ENCODE results near the gene SLC6A6. TPM values are rescaled to one million over a fixed set of nuclear protein-coding genes. Genes with fewer than 3 reads are reported as not detected.
A peak's percentile ranks its signal among the peaks of the same experiment; 100 is the strongest.

Gene SLC6A6
- total RNA-seq, 1 donor from 2014 or later: 32.9 TPM

GRCh38 chr3:14536837-14537589, 134.6 kb downstream of the SLC6A6 start:
- DNase-seq (ENCODE audit: low spot score): no peak
- TF ChIP-seq EZH2 (IDR thresholded peaks at IDR 0.05): no peak
- no peak for TF ChIP-seq CTCF (IDR thresholded peaks at IDR 0.05)
- TF ChIP-seq EZH2phosphoT487 (IDR thresholded peaks at IDR 0.05): no peak
- H3K4me3 ChIP-seq: no peak overlapping the region
- no peak overlapping the region for H2AFZ ChIP-seq (replicated peaks)
- peaks cover 19% of the 10 kb centered on the region for H3K4me1 ChIP-seq
- Mint-ChIP-seq H3K4me1 (peaks cover 35% of the 10 kb centered on the region), H3K4me3 (no peak overlapping the region), H3K27me3 (ENCODE audit: insufficient read depth, low read depth) (peaks cover 6% of the 10 kb centered on the region), H3K36me3 (no peaks in the 10 kb centered on the region), H3K9me3 (no peaks in the 10 kb centered on the region), H3K27ac (peak overlapping the region; percentile 23)
- no peaks in the 10 kb centered on the region for H3K79me2 ChIP-seq (ENCODE audit: low read depth)
- H3K27ac ChIP-seq: no peak overlapping the region
- no peaks in the 10 kb centered on the region for H4K20me1 ChIP-seq (ENCODE audit: low read depth)
- no peaks in the 10 kb centered on the region for H3K9me3 ChIP-seq (ENCODE audit: low read depth)
- no peaks in the 10 kb centered on the region for H3K36me3 ChIP-seq
- H3K9ac ChIP-seq: no peak overlapping the region
- no peak overlapping the region for H3K4me2 ChIP-seq
- H3K27me3 ChIP-seq: peaks cover 18% of the 10 kb centered on the region
- peaks cover 21% of the 10 kb centered on the region for H3F3A ChIP-seq (ENCODE audit: low read depth)

- Histone ChIP-seq H3K36me3 (no peaks in the 10 kb centered on the region), H3K4me2 (no peak overlapping the region), H2AFZ (replicated peaks) (no peak overlapping the region), H3K79me2 (ENCODE audit: low read depth) (no peaks in the 10 kb centered on the region), H3F3A (ENCODE audit: low read depth) (peaks cover 20% of the 10 kb centered on the region), H3K9ac (no peak overlapping the region), H3K9me3 (ENCODE audit: low read depth) (no peaks in the 10 kb centered on the region), H3K4me1 (peaks cover 15% of the 10 kb centered on the region), H4K20me1 (ENCODE audit: low read depth) (no peaks in the 10 kb centered on the region), H3K4me3 (no peak overlapping the region), H3K27me3 (peaks cover 18% of the 10 kb centered on the region), H3K27ac (no peak overlapping the region)
- Mint-ChIP-seq H3K36me3 (no peaks in the 10 kb centered on the region), H3K27ac (no peak overlapping the region), H3K4me1 (peaks cover 35% of the 10 kb centered on the region), H3K27me3 (ENCODE audit: insufficient read depth, low read depth) (peaks cover 9% of the 10 kb centered on the region), H3K4me3 (no peak overlapping the region), H3K9me3 (no peaks in the 10 kb centered on the region)
- TF ChIP-seq CTCF (IDR thresholded peaks at IDR 0.05) (no peak), EZH2phosphoT487 (IDR thresholded peaks at IDR 0.05) (no peak), EZH2 (IDR thresholded peaks at IDR 0.05) (no peak)
- DNase-seq (ENCODE audit: low spot score): no peak
Measured at GRCh38 chr3:14537590-14538450, 135.4 kb downstream of the SLC6A6 start.

- DNase-seq (ENCODE audit: low spot score): no peak
- Histone ChIP-seq H3K4me1 (peaks cover 11% of the 10 kb centered on the region), H3K9me3 (ENCODE audit: low read depth) (no peaks in the 10 kb centered on the region), H3K4me3 (no peak overlapping the region), H4K20me1 (ENCODE audit: low read depth) (no peaks in the 10 kb centered on the region), H3K36me3 (no peaks in the 10 kb centered on the region), H3K9ac (no peak overlapping the region), H3F3A (ENCODE audit: low read depth) (peaks cover 16% of the 10 kb centered on the region), H3K79me2 (ENCODE audit: low read depth) (no peaks in the 10 kb centered on the region), H2AFZ (replicated peaks) (no peak overlapping the region), H3K27ac (no peak overlapping the region), H3K4me2 (no peak overlapping the region), H3K27me3 (peaks cover 18% of the 10 kb centered on the region)
- H3K4me3 Mint-ChIP-seq: no peak overlapping the region
- H3K9me3 Mint-ChIP-seq: no peaks in the 10 kb centered on the region
- H3K4me1 Mint-ChIP-seq: peaks cover 30% of the 10 kb centered on the region
- peaks cover 12% of the 10 kb centered on the region for H3K27me3 Mint-ChIP-seq (ENCODE audit: insufficient read depth, low read depth)
- TF ChIP-seq EZH2phosphoT487 (IDR thresholded peaks at IDR 0.05) (no peak), CTCF (IDR thresholded peaks at IDR 0.05) (no peak), EZH2 (IDR thresholded peaks at IDR 0.05) (no peak)
- peak overlapping the region; percentile 37 for H3K27ac Mint-ChIP-seq
- H3K36me3 Mint-ChIP-seq: no peaks in the 10 kb centered on the region
Measured at GRCh38 chr3:14538451-14539088, 136.2 kb downstream of the SLC6A6 start.

Small RNA genes lying within 50 kb of the gene (small RNA-seq; reads per million reads assigned to genes)
- not detected for gene RNA5SP124
- gene RNU6-905P: not detected

Other genes starting within 250 kb of the SLC6A6 start
- gene XPC, start 224.0 kb upstream of the SLC6A6 start, total RNA-seq (ENCODE audit: low replicate concordance): 33.4 and 44.1 TPM in 2 replicates
- gene LSM3, start 223.8 kb upstream of the SLC6A6 start, total RNA-seq (ENCODE audit: low replicate concordance): 20.9 and 36.2 TPM in 2 replicates
- gene GRIP2, start 137.7 kb downstream of the SLC6A6 start, total RNA-seq (ENCODE audit: low replicate concordance): 0.25 TPM in 1 of 2 replicates, not detected in the other
- 13.0 and 15.6 TPM in 2 replicates for gene CCDC174, start 249.2 kb downstream of the SLC6A6 start, total RNA-seq (ENCODE audit: low replicate concordance)

All from neural progenitor cell (in vitro differentiated cells).